Astrocyte of the spinal cord (primary cell): ENCODE data around the gene ZMIZ1.

Source experiments
- DNase-seq: peaks from one replicate; pipeline ENCODE4 v3.0.0; 2011; ENCODE audit warnings: low read depth, low spot score
- H3K4me3 ChIP-seq: 2 replicates; pipeline ENCODE4 v1.5.1; 2011; ENCODE audit warnings: low read depth, mild to moderate bottlenecking, low read length, moderate library complexity
- in situ Hi-C: cut with HindIII; loops from 2 replicates; pipeline ENCODE4 v1.10.0; 2017; ENCODE audit warnings: low sequenced_read_pairs
- TF ChIP-seq, protein P1 (sequence below): IDR thresholded peaks from 2 replicates; pipeline ENCODE4 v1.5.1; 2012; ENCODE audit warnings: low read depth, mild to moderate bottlenecking, low read length, inconsistent platforms

ZMIZ1 gene

DNA sequence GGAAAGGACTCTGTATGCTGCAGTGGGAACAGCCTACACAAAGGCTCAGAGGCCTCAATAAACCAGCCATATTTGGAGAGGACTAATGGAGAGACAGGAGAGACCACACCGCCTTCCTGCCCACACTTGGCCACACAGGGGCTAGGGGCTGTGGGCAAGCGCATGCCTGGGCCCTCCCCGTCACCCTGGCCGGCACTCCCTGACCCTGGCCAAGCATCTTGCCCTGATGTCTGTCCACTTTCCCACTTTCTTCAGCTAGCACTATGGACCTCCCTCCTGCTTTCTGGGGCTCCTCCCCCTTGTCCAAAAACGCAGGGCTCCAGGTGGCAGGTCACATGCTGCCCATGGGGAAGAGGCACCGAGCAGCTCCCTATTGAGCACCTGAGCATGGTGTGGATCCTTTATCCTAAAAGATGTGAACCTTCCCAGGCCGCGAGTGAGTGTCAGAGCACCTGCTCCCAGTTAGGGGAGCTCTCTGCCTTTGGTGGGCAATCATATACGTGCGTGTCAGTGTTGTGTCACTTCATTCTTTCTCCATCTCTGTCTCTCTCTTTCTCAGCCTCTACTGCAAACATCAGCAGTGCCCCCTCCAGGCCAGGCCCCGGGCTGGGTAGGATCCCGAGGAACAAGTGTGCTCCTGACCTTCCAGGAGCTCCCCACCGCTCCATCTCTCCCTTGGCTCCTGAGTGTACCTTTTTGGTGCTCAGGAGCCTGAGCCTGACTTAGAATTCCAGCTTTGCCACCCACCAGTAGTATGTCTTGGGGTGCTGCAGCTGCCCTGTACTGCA is 74.0 kb downstream of the ZMIZ1 start:
- H3K4me3 ChIP-seq, result no peak overlapping the region
- in situ Hi-C loops, result no loop called here
- TF ChIP-seq, protein P1, sequence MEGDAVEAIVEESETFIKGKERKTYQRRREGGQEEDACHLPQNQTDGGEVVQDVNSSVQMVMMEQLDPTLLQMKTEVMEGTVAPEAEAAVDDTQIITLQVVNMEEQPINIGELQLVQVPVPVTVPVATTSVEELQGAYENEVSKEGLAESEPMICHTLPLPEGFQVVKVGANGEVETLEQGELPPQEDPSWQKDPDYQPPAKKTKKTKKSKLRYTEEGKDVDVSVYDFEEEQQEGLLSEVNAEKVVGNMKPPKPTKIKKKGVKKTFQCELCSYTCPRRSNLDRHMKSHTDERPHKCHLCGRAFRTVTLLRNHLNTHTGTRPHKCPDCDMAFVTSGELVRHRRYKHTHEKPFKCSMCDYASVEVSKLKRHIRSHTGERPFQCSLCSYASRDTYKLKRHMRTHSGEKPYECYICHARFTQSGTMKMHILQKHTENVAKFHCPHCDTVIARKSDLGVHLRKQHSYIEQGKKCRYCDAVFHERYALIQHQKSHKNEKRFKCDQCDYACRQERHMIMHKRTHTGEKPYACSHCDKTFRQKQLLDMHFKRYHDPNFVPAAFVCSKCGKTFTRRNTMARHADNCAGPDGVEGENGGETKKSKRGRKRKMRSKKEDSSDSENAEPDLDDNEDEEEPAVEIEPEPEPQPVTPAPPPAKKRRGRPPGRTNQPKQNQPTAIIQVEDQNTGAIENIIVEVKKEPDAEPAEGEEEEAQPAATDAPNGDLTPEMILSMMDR, result peak; percentile 28
- no peak for DNase-seq

DNA sequence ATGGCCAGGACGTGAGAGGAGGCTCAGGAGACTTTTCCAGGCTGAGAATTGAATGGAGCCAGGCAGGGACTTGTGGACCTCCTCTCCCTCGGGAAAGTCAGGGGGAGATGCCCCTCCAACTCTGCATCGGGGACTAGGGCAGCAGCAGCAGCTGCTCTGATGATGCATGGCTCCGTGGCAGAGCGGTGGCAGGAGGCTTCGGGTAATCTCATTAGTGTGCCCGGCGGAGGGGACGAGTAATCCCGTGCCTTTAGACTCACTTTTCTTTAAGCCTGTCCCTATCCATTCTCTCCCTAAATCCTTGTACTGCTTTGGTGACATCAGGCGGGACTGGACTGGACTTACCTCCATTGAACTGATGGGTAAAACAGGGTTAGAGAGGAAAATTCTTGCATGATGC is 75.1 kb downstream of the ZMIZ1 start:
- H3K4me3 ChIP-seq, result no peak overlapping the region
- no peak for DNase-seq
- TF ChIP-seq, protein P1, result no peak
- in situ Hi-C loops, result no loop called here

DNA sequence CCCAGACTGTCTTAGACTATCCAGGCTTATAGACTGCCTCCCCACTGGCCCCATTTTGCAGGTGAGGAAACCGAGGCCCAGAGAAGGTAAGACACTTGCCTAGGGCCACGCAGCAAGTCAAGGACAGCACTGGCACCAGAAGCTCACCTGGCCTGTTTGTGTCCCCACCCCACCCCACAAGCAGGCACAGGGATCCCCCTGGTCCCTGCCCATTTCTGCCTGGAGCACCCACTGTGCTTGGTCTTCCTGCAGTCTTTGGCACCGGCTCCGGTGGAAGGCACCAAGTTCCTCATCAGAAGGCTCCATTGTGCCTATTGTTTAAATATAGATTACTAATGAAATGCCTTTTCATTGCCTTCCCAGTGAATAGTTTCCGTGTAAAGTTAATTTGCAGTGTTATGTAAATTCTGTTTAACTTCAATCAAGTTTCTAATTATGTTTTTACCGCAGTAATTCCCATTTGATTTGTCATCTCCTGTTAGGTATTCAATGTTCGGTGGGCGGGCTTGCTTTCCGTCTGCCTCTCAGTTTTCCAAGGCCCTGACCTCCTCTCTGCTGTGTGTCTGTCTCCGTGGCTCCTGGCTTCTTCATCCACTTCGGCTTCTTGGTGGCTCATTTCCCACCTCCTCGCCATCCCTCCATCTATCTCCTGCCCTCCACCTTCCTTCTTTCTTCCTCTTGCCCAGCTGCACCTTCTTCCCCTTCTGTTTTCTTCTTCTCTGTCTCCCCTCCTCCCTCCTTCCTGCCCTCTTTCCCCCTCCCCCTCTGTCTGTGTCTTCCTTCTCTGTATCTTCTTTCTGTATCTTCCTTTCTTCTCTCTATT is 75.8 kb downstream of the ZMIZ1 start:
- H3K4me3 ChIP-seq, result no peak overlapping the region
- TF ChIP-seq, protein P1, result no peak
- in situ Hi-C loops, result no loop called here
- peak; percentile 59 for DNase-seq

DNA sequence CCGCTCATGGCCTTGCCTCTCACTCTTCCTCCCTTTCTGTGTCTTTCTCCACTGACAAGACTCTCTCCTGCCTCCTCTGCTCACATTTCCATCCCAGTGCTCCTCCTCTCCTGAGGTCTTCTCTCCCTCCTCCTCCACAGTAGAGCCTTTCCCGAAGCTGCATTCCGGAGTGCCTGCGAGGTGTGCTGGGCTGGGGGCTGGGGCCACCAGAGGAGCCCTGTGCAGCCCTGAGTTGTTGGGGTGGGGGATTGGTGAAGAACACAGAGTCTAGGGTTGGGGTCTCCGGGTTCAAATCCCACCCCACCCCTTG is 76.4 kb downstream of the ZMIZ1 start:
- no peak for DNase-seq
- TF ChIP-seq, protein P1, result no peak
- in situ Hi-C loops, result no loop called here
- H3K4me3 ChIP-seq, result no peak overlapping the region

DNA sequence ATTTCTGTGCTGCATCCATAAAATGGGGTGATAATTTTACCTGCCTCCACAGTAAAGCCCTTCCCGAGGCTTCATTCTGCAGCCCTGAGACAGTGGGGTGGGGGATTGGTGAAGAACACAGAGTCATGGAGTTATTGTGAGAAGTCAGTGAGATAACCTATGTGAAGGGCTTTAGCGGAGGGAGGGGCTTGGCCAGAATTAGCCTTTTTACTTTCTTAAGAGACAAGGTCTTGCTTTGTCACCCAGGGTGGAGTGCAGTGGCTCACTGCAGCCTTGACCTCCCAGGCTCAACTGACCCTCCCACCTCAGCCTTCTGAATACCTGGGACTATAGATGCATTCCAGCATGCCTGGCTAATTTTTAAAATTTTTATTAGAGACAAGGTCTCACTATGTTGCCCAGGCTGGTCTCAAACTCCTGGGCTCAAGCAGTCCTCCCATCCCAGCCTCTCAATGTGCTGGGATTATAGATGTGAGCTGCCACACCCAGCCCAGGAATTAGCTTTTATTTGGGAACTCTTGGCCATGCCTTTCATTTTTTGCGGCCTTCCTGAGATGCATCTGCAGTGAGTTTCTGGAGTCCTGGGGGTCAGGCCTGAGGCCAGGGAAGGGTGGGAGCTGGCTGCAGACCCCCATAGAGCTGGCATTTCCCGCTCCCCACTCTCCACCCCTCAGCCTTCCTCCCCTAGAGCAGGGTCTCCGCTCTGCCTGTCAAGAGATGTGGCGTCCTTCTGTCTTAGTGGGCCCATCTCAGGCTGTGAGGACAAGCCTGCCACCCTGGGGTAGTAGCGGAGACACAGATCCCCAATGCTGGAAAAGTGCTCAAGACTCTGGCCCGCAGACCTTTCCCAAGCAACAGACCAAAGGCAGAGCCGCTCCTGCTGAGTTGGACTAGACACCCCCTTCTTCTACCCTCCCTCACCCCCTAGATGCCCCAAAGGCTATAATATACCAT is 77.0 kb downstream of the ZMIZ1 start:
- in situ Hi-C loops, result no loop called here
- DNase-seq, result no peak
- TF ChIP-seq, protein P1, result no peak
- no peak overlapping the region for H3K4me3 ChIP-seq

DNA sequence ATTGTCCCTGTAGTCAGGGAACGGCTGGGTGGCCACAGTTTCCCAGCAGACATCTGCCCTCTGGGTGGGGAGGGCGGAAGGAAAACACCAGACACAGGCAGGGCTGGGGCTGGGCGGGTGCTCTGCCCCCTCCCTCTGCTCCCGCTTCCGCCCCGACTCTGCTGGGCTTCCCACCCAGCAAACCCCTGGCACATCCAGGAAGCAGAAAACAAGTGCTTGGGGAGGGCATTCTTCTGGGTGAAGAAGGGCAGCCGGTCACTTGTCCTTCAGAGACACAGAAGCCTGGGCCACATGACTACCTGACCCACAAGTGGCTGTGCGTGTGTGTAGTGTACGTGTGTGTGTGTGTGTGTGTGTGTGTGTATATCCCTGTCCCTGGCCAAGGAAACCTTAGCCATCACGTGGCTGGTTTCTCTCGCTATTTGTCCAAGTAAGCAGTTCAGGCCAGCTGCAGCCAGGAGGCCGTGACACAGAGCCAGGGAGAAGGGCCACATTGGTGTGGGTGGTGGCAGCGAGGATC is 77.9 kb downstream of the ZMIZ1 start:
- DNase-seq, result no peak
- no peak overlapping the region for H3K4me3 ChIP-seq
- in situ Hi-C loops, result no loop called here
- TF ChIP-seq, protein P1, result no peak
